HepG2 (cell line): ENCODE results near the gene PLVAP. TPM values are rescaled to one million over a fixed set of nuclear protein-coding genes. Genes with fewer than 3 reads are reported as not detected.

Experiments used
- ATAC-seq: fragments of 200-7000 bp; cut with Tn5 transposase; 3 replicates; pipeline ENCODE4 v1.9.1; 2020; ENCODE audit warnings: mild to moderate bottlenecking, moderate library complexity
- BruUV-seq: library from RNA; stranded (reverse); fragments of 400-500 nt; replicated peaks from 2 replicates; lab custom pipeline; 2021; lab: Mats Ljungman, UMichigan
- CTCF ChIA-PET: fragments of 300-600 bp; formaldehyde crosslinking; extraction: SDS; loops from one replicate; lab custom pipeline; 2021; ENCODE audit warnings: low total read pairs, inconsistent platforms, low intra/inter-chr PET ratio; lab: Yijun Ruan, JAX
- POLR2A ChIA-PET: fragments of 350-600 bp; sonication (Branson Sonifier 250); formaldehyde crosslinking; loops from one replicate; lab custom pipeline; 2020; ENCODE audit warnings: antibody characterized with exemption, inconsistent platforms; lab: Yijun Ruan, JAX
- DNase-seq: peaks from one replicate; pipeline ENCODE4 v3.0.0-alpha.2; 2015; ENCODE audit warnings: low spot score
- FAIRE-seq: peaks from 3 replicates; lab custom pipeline; 2011; peaks lifted over from hg19 to GRCh38; lab: Jason Lieb, UNC
- H2AFZ ChIP-seq: one replicate; pipeline ENCODE4 v1.6.1; 2011; ENCODE audit warnings: low read length, inconsistent platforms
- H3K27ac ChIP-seq: fragments of 300-600 bp; 3 replicates; pipeline ENCODE4 v1.8.0; 2011; ENCODE audit warnings: mixed run types, mild to moderate bottlenecking, mixed read lengths, low read length, inconsistent platforms; ENCODE audit not compliant: insufficient read depth; ENCODE audit errors: extremely low read length
- H3K27me3 ChIP-seq, 2 experiments: fragments of 200-600 bp in 1 of 2; 2 replicates in 1 of 2; 3 replicates in 1 of 2; pipeline versions ENCODE4 v1.6.0 to v1.8.0; 2011; ENCODE audit warnings: low read length in 2 of 2, mild to moderate bottlenecking in 2 of 2, moderate library complexity in 2 of 2, inconsistent platforms in 1 of 2; ENCODE audit not compliant: insufficient read depth in 2 of 2, control insufficient read depth in 1 of 2
- H3K36me3 ChIP-seq, 2 experiments: fragments of 200-600 bp in 1 of 2; replicated peaks in 1 of 2; 2 replicates in 1 of 2; 3 replicates in 1 of 2; pipeline versions ENCODE4 v1.5.1 to v1.8.0; 2011; ENCODE audit warnings: low read length in 2 of 2, inconsistent platforms in 1 of 2; ENCODE audit not compliant: insufficient read depth in 2 of 2, control insufficient read depth in 1 of 2
- H3K4me1 ChIP-seq: 2 replicates; pipeline ENCODE4 v1.5.1; 2012; ENCODE audit warnings: low read length, inconsistent platforms; ENCODE audit not compliant: insufficient read depth
- H3K4me2 ChIP-seq: 2 replicates; pipeline ENCODE4 v1.6.0; 2011; ENCODE audit warnings: low read depth, low read length, inconsistent platforms
- H3K4me3 ChIP-seq, 3 experiments: fragments of 200-600 bp in 1 of 3; sonication (generic), shearing (Covaris generic) in 1 of 3; replicated peaks in 1 of 3; 2 replicates each; pipeline ENCODE4 v1.5.1; 2011 to 2016; ENCODE audit warnings: low read length in 3 of 3, inconsistent platforms in 2 of 3, low read depth in 2 of 3, mild to moderate bottlenecking in 2 of 3, control low read depth in 1 of 3, mixed read lengths in 1 of 3; ENCODE audit not compliant: insufficient read depth in 1 of 3
- H3K79me2 ChIP-seq: one replicate; pipeline ENCODE4 v1.6.1; 2011; ENCODE audit warnings: low read length, inconsistent platforms; ENCODE audit not compliant: insufficient read depth
- H3K9ac ChIP-seq: 2 replicates; pipeline ENCODE4 v1.6.0; 2011; ENCODE audit warnings: mild to moderate bottlenecking, low read depth, low read length, inconsistent platforms; ENCODE audit not compliant: insufficient read depth
- H3K9me3 ChIP-seq: 2 replicates; pipeline ENCODE4 v1.5.1; 2012; ENCODE audit warnings: mild to moderate bottlenecking, low read length
- H4K20me1 ChIP-seq: 2 replicates; pipeline ENCODE4 v1.6.0; 2011; ENCODE audit warnings: inconsistent platforms, mild to moderate bottlenecking, low read length, moderate library complexity; ENCODE audit not compliant: insufficient read depth
- DNMT3B ChIP-seq: conservative IDR thresholded peaks from 2 replicates; pipeline ENCODE4 v1.6.1; 2016; ENCODE audit warnings: missing biosample characterization, control low read depth
- NCOA5 ChIP-seq: sonication (generic); formaldehyde crosslinking; IDR thresholded peaks from 2 replicates; pipeline ENCODE4 v1.4.0; 2020; ENCODE audit warnings: missing genetic modification reagents
- RBFOX2 ChIP-seq: fragments of 200-400 bp; formaldehyde crosslinking; IDR thresholded peaks from 2 replicates; pipeline ENCODE4 v1.6.1; 2017; ENCODE audit warnings: low read depth, mild to moderate bottlenecking, low read length
- ZMYM3 ChIP-seq: sonication (generic); formaldehyde crosslinking; IDR thresholded peaks from 2 replicates; pipeline ENCODE4 v1.5.1; 2020; ENCODE audit warnings: mild to moderate bottlenecking, missing genetic modification reagents
- ZNF331 ChIP-seq: sonication (generic); formaldehyde crosslinking; IDR thresholded peaks from 2 replicates; pipeline ENCODE4 v1.4.0; 2020; ENCODE audit warnings: missing genetic modification reagents
- WGBS: methylation state at CpG from one replicate; pipeline ENCODE4 v1.1.6; 2017; ENCODE audit warnings: low lambda C conversion rate; 5-methylcytosine and 5-hydroxymethylcytosine counted together
- in situ Hi-C: cut with HindIII; loops from 2 replicates; pipeline ENCODE4 v1.10.0; 2017; ENCODE audit warnings: low pct_unique_long_range_greater_than_20kb; ENCODE audit not compliant: extremely low pct_ligation_motif_present
- intact Hi-C: fragments of 100-400 bp; cut with micrococcal nuclease; formaldehyde crosslinking; loops from one replicate; pipeline ENCODE4 v1.10.0; 2022; ENCODE audit not compliant: unreplicated experiment
- polyA plus RNA-seq, 8 experiments: library from polyadenylated mRNA; depleted of rRNA in 3 of 8; stranded (reverse) in 7 of 8; unstranded in 1 of 8; fragments of >200 nt; fragmentation: Illumina TruSeq in 4 of 8; extraction: Trizol in 4 of 8; gene quantifications; 2 replicates each; pipeline versions ENCODE4 v1.2.1 to v1.2.3, GENCODE V29; 2011 to 2016; ENCODE audit warnings: low read depth in 4 of 8, missing spikeins in 1 of 8, mixed read lengths in 1 of 8; ENCODE audit not compliant: insufficient read depth in 1 of 8
- total RNA-seq, 5 experiments: library from RNA; depleted of rRNA; stranded (reverse); fragments of >200 nt; fragmentation: Illumina TruSeq; extraction: Trizol; gene quantifications; 2 replicates each; pipeline ENCODE4 v1.2.3, GENCODE V29; 2016; ENCODE audit warnings: low read depth in 1 of 5

PLVAP gene
- total and polyA plus RNA-seq, 2 of the 13 experiments (the other 11 are each of a cell fraction or from before 2014, with no cell fraction given) = 0.26 TPM; not detected in 1

GRCh38 chr19:17423429-17424208 is 46.5 kb upstream of the PLVAP start:
- H2AFZ ChIP-seq = no peak overlapping the region
- no peak overlapping the region for H3K27ac ChIP-seq
- CTCF ChIA-PET = no interaction called here
- POLR2A ChIA-PET = interaction anchor here (0.7 kb wide), 1 partner anchor 88 kb away, joined by 3 read pairs; no protein-coding TSS in a partner anchor
- FAIRE-seq = no peak
- no peaks in the 10 kb centered on the region for H3K27me3 ChIP-seq
- no peak for ATAC-seq
- no peaks in the 10 kb centered on the region for H3K9me3 ChIP-seq
- no peak overlapping the region for H3K9ac ChIP-seq
- TF ChIP-seq NCOA5 (no peak), RBFOX2 (0 out of 2 replicates have a peak, but pooled peaks have one; percentile 29), DNMT3B (CRISPR knock-in tag) (no peak)
- in situ Hi-C loops (no loop called here), intact Hi-C loops (no loop called here)
- no peak overlapping the region for H3K4me3 ChIP-seq
- DNase-seq = no peak
- H3K4me1 ChIP-seq = peaks cover 15% of the 10 kb centered on the region
- no peaks in the 10 kb centered on the region for H4K20me1 ChIP-seq
- no peaks in the 10 kb centered on the region; a peak in 1 of 5 replicates for H3K36me3 ChIP-seq
- H3K4me2 ChIP-seq = no peak overlapping the region
- no peaks in the 10 kb centered on the region for H3K79me2 ChIP-seq
- no TSS peak for BruUV-seq
- 94% methylated on average over 9 of the region's 20 CpGs for WGBS

DNA sequence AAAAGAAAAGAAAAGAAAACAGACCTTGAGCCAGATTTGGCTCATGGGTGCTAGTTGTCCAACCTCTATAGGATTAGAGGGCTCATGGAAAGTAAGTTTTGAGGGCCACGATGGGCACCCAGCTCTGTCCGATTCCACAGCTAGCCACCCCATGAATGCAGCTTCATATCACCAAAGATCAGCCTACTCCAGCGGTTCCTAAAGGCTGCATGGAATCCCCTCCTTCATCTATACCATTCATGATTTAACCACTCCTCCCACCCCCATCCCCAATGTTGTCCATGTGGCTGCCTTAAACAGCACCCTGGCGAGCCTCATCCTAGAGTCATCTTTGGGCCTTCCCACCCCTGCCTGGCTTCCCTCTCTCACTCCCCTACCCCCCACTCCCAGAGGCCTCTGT is 44.8 kb upstream of the PLVAP start:
- intact Hi-C loops = no loop called here
- Histone ChIP-seq H3K4me1 (peaks cover 17% of the 10 kb centered on the region), H3K9me3 (no peaks in the 10 kb centered on the region), H4K20me1 (no peaks in the 10 kb centered on the region), H3K4me3 (no peak overlapping the region), H3K9ac (no peak overlapping the region), H3K27me3 (no peaks in the 10 kb centered on the region), H3K4me2 (no peak overlapping the region), H3K36me3 (no peaks in the 10 kb centered on the region; a peak in 1 of 5 replicates), H2AFZ (no peak overlapping the region), H3K27ac (no peak overlapping the region), H3K79me2 (no peaks in the 10 kb centered on the region)
- no TSS peak for BruUV-seq
- in situ Hi-C loops = no loop called here
- TF ChIP-seq ZMYM3 (0 out of 2 replicates have a peak, but pooled peaks have one; percentile 21), ZNF331 (no peak)
- CTCF ChIA-PET = no interaction called here
- ATAC-seq = no peak
- POLR2A ChIA-PET = no interaction called here
- FAIRE-seq = no peak
- 100% methylated on average over 4 of the region's 4 CpGs for WGBS
- no peak for DNase-seq
